B cell (primary cell): ENCODE data around the gene KRT34. TPM values are rescaled to one million over a fixed set of nuclear protein-coding genes. Genes with fewer than 3 reads are reported as not detected.

Experiments
- ATAC-seq: fragments of 200-7000 bp; cut with Tn5 transposase; one replicate; pipeline ENCODE4 v1.10.0; 2021; ENCODE audit warnings: low read depth, mild to moderate bottlenecking, moderate number of reproducible peaks, moderate library complexity
- CTCF ChIA-PET: fragments of 350-600 bp; sonication (Branson Sonifier 250); formaldehyde crosslinking; loops from one replicate; lab custom pipeline; 2021; ENCODE audit warnings: antibody characterized with exemption, inconsistent platforms; lab: Charles Lee
- POLR2A ChIA-PET: fragments of 350-600 bp; sonication (Branson Sonifier 250); formaldehyde crosslinking; loops from one replicate; lab custom pipeline; 2021; ENCODE audit warnings: antibody characterized with exemption; lab: Charles Lee
- DNase-seq: peaks from one replicate; pipeline ENCODE4 v3.0.0; 2013
- H2AFZ ChIP-seq: 2 replicates; pipeline ENCODE4 v1.6.1; 2012; ENCODE audit warnings: mild to moderate bottlenecking, low read depth, low read length; ENCODE audit not compliant: insufficient read depth, poor library complexity, severe bottlenecking
- H3K27ac ChIP-seq, 2 donors: 1 replicate in 1 of 2; 2 replicates in 1 of 2; pipeline ENCODE4 v1.5.1; 2012 to 2013; ENCODE audit warnings: low read length in 2 of 2, mild to moderate bottlenecking in 2 of 2, moderate library complexity in 1 of 2
- H3K27me3 ChIP-seq, 4 experiments: fragments of 200-600 bp in 1 of 4; sonication (generic) in 1 of 4; replicated peaks in 1 of 4; 1 replicate in 2 of 4; 2 replicates in 2 of 4; pipeline versions ENCODE4 v1.6.1 to v1.7.0; 2013 to 2016; ENCODE audit warnings: low read length in 3 of 4, mild to moderate bottlenecking in 2 of 4, mixed read lengths in 1 of 4, moderate library complexity in 1 of 4; ENCODE audit not compliant: insufficient read depth in 4 of 4, control insufficient read depth in 3 of 4; ENCODE audit errors: control extremely low read depth in 1 of 4
- H3K36me3 ChIP-seq, 2 experiments: replicated peaks in 1 of 2; 1 replicate in 1 of 2; 2 replicates in 1 of 2; pipeline versions ENCODE4 v1.6.1 to v1.7.1; 2013; ENCODE audit warnings: low read length in 1 of 2; ENCODE audit not compliant: insufficient read depth in 2 of 2, control insufficient read depth in 1 of 2; ENCODE audit errors: control extremely low read depth in 1 of 2, extremely low read depth in 1 of 2
- H3K4me1 ChIP-seq, 2 donors: fragments of 200-600 bp in 1 of 2; sonication (generic) in 1 of 2; 1 replicate in 1 of 2; 2 replicates in 1 of 2; pipeline versions ENCODE4 v1.5.1 to v1.6.1; 2013 to 2017; ENCODE audit warnings: low read length in 2 of 2; ENCODE audit not compliant: control insufficient read depth in 2 of 2, insufficient read depth in 2 of 2
- H3K4me2 ChIP-seq: replicated peaks from 2 replicates; pipeline ENCODE3; 2012; ENCODE audit warnings: mild to moderate bottlenecking, low read depth, low read length; ENCODE audit not compliant: poor library complexity, severe bottlenecking
- H3K4me3 ChIP-seq, 5 experiments: fragments of 200-600 bp in 1 of 5; sonication (generic) in 1 of 5; 1 replicate in 3 of 5; 2 replicates in 2 of 5; pipeline versions ENCODE4 v1.5.1 to v1.7.0; 2011 to 2016; ENCODE audit warnings: low read length in 4 of 5, mild to moderate bottlenecking in 4 of 5, low read depth in 2 of 5, control low read depth in 1 of 5, moderate library complexity in 1 of 5; ENCODE audit not compliant: insufficient read depth in 1 of 5; ENCODE audit errors: control extremely low read depth in 1 of 5, extremely low read depth in 1 of 5
- H3K79me2 ChIP-seq: fragments of 200-600 bp; sonication (generic); one replicate; pipeline ENCODE4 v1.6.0; 2016; ENCODE audit warnings: low read length; ENCODE audit not compliant: control insufficient read depth, insufficient read depth
- H3K9ac ChIP-seq: fragments of 200-600 bp; sonication (generic); 2 replicates; pipeline ENCODE4 v1.6.1; 2017; ENCODE audit warnings: mild to moderate bottlenecking, low read length, moderate library complexity
- H3K9me3 ChIP-seq, 3 donors: one replicate each; pipeline versions ENCODE4 v1.6.1 to v1.7.1; 2013; ENCODE audit warnings: low read length in 2 of 3; ENCODE audit not compliant: control insufficient read depth in 2 of 3, insufficient read depth in 1 of 3; ENCODE audit errors: control extremely low read depth in 1 of 3
- H4K20me1 ChIP-seq: 2 replicates; pipeline ENCODE4 v1.6.0; 2012; ENCODE audit warnings: mild to moderate bottlenecking, low read length; ENCODE audit not compliant: insufficient read depth, control insufficient read depth, poor library complexity, severe bottlenecking
- H3K27ac Mint-ChIP-seq: one replicate; pipeline ENCODE4 v1.8.0; 2021; ENCODE audit warnings: mixed read lengths
- H3K27me3 Mint-ChIP-seq: one replicate; pipeline ENCODE4 v1.8.0; 2021; ENCODE audit warnings: mixed read lengths
- H3K4me1 Mint-ChIP-seq: one replicate; pipeline ENCODE4 v1.8.0; 2021; ENCODE audit warnings: mixed read lengths
- H3K4me3 Mint-ChIP-seq: one replicate; pipeline ENCODE4 v1.8.0; 2021; ENCODE audit warnings: mixed read lengths
- H3K9me3 Mint-ChIP-seq: one replicate; pipeline ENCODE4 v1.8.0; 2022; ENCODE audit warnings: mixed read lengths; ENCODE audit not compliant: insufficient read depth
- EZH2 ChIP-seq: IDR thresholded peaks from 2 replicates; pipeline ENCODE4 v1.6.1; 2012; ENCODE audit warnings: borderline replicate concordance, low read depth, mild to moderate bottlenecking, moderate library complexity, low read length; ENCODE audit not compliant: insufficient read depth, poor library complexity, severe bottlenecking
- WGBS: methylation state at CpG from one replicate; pipeline ENCODE4 v1.1.5; 2013; ENCODE audit warnings: missing lambda C conversion rate; ENCODE audit not compliant: insufficient coverage; 5-methylcytosine and 5-hydroxymethylcytosine counted together
- intact Hi-C: fragments of 100-400 bp; cut with micrococcal nuclease; formaldehyde crosslinking; loops from one replicate; pipeline ENCODE4 v1.10.0; 2022
- polyA plus RNA-seq: library from polyadenylated mRNA; depleted of rRNA; stranded (reverse); fragments of >200 nt; gene quantifications from 2 replicates; pipeline ENCODE4 v1.2.3, GENCODE V29; 2012
- total RNA-seq, 2 donors: library from RNA; stranded (reverse); fragments of 120-200 nt in 1 of 2; gene quantifications; 1 replicate in 1 of 2; 2 replicates in 1 of 2; pipeline versions ENCODE4 v1.2.3 to v1.2.4, GENCODE V29; 2013 to 2022
- TF ChIP-seq, protein P1 (sequence below): fragments of 200-600 bp; IDR thresholded peaks from one replicate; pipeline ENCODE4 v1.8.0; 2022; ENCODE audit warnings: antibody characterized with exemption, mild to moderate bottlenecking

Gene KRT34
- total and polyA plus RNA-seq, 2 donors (not counting 1 experiment from before 2014, with no cell fraction given) = not detected

DNA sequence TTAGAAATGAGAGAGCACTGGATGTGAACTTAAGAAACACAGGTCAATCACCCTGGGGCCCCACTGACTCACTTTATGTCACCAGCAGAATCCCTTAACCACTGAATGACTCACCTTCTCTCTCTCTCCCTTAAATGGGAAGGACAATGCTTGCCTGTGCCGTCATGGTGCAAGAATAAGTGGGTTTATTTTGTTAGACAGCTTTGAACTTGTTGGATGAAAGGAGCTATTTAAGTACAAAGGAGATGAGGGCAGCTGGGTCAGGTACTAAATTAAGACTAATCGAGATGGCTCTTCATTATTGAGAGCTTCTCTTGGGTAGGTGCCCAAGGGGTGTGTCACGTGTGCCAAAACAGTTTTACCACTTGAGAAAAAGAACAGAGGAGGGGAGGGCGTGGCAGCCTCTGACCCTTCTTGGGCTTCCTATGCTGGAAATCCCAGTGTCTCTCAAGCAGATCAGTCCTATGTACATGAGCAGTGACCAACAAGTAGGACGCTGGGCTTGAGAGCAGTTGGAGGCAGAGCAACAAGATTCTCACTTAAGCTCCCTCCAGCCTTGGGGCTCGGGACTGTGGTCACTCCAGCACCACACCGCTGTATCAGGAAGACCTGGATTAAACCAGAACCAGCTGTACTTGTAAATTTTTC is 22.0 kb upstream of the KRT34 start:
- Mint-ChIP-seq H3K27me3 (peaks cover 37% of the 10 kb centered on the region), H3K27ac (no peak overlapping the region), H3K4me3 (no peak overlapping the region), H3K9me3 (no peaks in the 10 kb centered on the region), H3K4me1 (no peaks in the 10 kb centered on the region)
- no peak overlapping the region for H3K4me2 ChIP-seq
- H3K27me3 ChIP-seq = peaks cover 0 to 11% (median 1%) of the 10 kb centered on the region in 4 experiments
- H3K9ac ChIP-seq = no peak overlapping the region
- H3K4me1 ChIP-seq = no peaks in the 10 kb centered on the region
- no peak overlapping the region for H2AFZ ChIP-seq
- no peak overlapping the region for H3K4me3 ChIP-seq
- H4K20me1 ChIP-seq = no peaks in the 10 kb centered on the region
- WGBS = 84% methylated on average over 3 of the region's 7 CpGs
- H3K79me2 ChIP-seq = no peaks in the 10 kb centered on the region
- no peak overlapping the region for H3K27ac ChIP-seq
- TF ChIP-seq, protein P1, sequence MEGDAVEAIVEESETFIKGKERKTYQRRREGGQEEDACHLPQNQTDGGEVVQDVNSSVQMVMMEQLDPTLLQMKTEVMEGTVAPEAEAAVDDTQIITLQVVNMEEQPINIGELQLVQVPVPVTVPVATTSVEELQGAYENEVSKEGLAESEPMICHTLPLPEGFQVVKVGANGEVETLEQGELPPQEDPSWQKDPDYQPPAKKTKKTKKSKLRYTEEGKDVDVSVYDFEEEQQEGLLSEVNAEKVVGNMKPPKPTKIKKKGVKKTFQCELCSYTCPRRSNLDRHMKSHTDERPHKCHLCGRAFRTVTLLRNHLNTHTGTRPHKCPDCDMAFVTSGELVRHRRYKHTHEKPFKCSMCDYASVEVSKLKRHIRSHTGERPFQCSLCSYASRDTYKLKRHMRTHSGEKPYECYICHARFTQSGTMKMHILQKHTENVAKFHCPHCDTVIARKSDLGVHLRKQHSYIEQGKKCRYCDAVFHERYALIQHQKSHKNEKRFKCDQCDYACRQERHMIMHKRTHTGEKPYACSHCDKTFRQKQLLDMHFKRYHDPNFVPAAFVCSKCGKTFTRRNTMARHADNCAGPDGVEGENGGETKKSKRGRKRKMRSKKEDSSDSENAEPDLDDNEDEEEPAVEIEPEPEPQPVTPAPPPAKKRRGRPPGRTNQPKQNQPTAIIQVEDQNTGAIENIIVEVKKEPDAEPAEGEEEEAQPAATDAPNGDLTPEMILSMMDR = no peak
- TF ChIP-seq EZH2 = no peak
- no peaks in the 10 kb centered on the region for H3K9me3 ChIP-seq
- ChIA-PET POLR2A (no interaction called here), CTCF (no interaction called here)
- intact Hi-C loops = no loop called here
- ATAC-seq (no peak), DNase-seq (no peak)
- H3K36me3 ChIP-seq = no peaks in the 10 kb centered on the region

DNA sequence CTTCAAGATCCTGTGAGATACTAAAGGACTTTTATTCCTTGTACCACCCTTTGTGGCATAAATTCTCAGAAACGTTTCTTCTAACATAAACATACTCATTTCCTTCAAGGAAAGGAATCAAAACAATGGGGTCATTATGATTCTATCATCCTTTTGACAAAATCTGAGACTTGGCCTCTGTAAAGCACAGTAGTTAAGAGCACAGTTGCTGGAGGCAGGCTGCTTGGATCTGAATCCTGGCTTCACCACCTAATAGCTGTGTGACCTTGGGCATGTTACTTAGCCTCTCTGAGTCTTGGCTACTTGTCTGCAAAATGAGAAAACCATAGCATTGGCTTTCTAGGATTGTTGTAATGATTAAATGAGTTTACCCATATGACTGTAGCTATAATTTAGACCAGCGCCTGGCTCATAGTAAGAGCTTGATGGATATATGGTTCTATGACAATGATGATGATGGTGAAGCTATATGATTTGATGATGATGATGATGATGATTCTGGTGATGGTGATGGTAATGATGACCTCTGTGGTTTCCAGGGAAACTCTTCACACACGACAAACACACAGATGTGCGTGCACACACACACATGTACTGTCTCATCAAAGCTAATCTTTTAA is 21.4 kb upstream of the KRT34 start:
- H3K27me3 ChIP-seq = peaks cover 0 to 11% (median 1%) of the 10 kb centered on the region in 4 experiments
- Mint-ChIP-seq H3K4me3 (no peak overlapping the region), H3K9me3 (no peaks in the 10 kb centered on the region), H3K4me1 (no peaks in the 10 kb centered on the region), H3K27ac (no peak overlapping the region), H3K27me3 (peaks cover 38% of the 10 kb centered on the region)
- ATAC-seq (no peak), DNase-seq (no peak)
- no peak overlapping the region for H3K27ac ChIP-seq
- WGBS = 100% methylated on average over 1 of the region's 4 CpGs
- H3K4me3 ChIP-seq = no peak overlapping the region
- no peaks in the 10 kb centered on the region for H3K36me3 ChIP-seq
- H3K4me2 ChIP-seq = no peak overlapping the region
- no peaks in the 10 kb centered on the region for H3K79me2 ChIP-seq
- no peak overlapping the region for H2AFZ ChIP-seq
- no peaks in the 10 kb centered on the region for H4K20me1 ChIP-seq
- H3K9me3 ChIP-seq = no peaks in the 10 kb centered on the region
- CTCF ChIA-PET = no interaction called here
- intact Hi-C loops = no loop called here
- TF ChIP-seq EZH2 = no peak
- TF ChIP-seq, protein P1 = no peak
- no peak overlapping the region for H3K9ac ChIP-seq
- no peaks in the 10 kb centered on the region for H3K4me1 ChIP-seq
- POLR2A ChIA-PET = no interaction called here
